NT2/D1 (cell line): ENCODE measurements around the gene DNAJB8.

Experiments
- DNase-seq: peaks from one replicate; pipeline ENCODE4 v3.0.0-alpha.2; 2011; ENCODE audit warnings: low read depth, low spot score
- H3K27me3 ChIP-seq: 2 replicates; pipeline ENCODE4 v1.6.0; 2011; ENCODE audit warnings: mild to moderate bottlenecking; ENCODE audit not compliant: insufficient read length, insufficient read depth
- H3K36me3 ChIP-seq: 2 replicates; pipeline ENCODE4 v1.6.1; 2011; ENCODE audit warnings: mild to moderate bottlenecking, low read length, mixed read lengths; ENCODE audit not compliant: insufficient read depth, insufficient read length
- H3K4me1 ChIP-seq: 2 replicates; pipeline ENCODE4 v1.5.1; 2011; ENCODE audit not compliant: insufficient read depth, insufficient read length
- H3K4me3 ChIP-seq: 2 replicates; pipeline ENCODE4 v1.5.1; 2011; ENCODE audit warnings: low read depth; ENCODE audit not compliant: insufficient read length
- H3K9ac ChIP-seq: 2 replicates; pipeline ENCODE4 v1.6.0; 2011; ENCODE audit warnings: low read depth; ENCODE audit not compliant: insufficient read length
- H3K9me3 ChIP-seq: 2 replicates; pipeline ENCODE4 v1.5.1; 2011; ENCODE audit warnings: mild to moderate bottlenecking, low read length; ENCODE audit not compliant: insufficient read depth
- SUZ12 ChIP-seq: IDR thresholded peaks from 2 replicates; pipeline ENCODE4 v1.6.1; 2011; ENCODE audit not compliant: insufficient read length, insufficient read depth; ENCODE audit errors: extremely low read depth
- YY1 ChIP-seq: IDR thresholded peaks from 2 replicates; pipeline ENCODE4 v1.6.1; 2011; ENCODE audit not compliant: insufficient read length, insufficient read depth
- ZNF274 ChIP-seq: IDR thresholded peaks from 2 replicates; pipeline ENCODE4 v1.6.1; 2011; ENCODE audit warnings: mild to moderate bottlenecking, low read depth, low read length

The DNAJB8 gene

GRCh38 chr3:128466840-128467541 is at the start of gene DNAJB8:
TSS of gene DNAJB8 (minus strand) at chr3:128466890. CDS start at chr3:128463245, 3,645 bp downstream.
- Histone ChIP-seq H3K9me3 (no peaks in the 10 kb centered on the region), H3K4me3 (no peak within 1 kb of the TSS), H3K36me3 (no peaks in the 10 kb centered on the region), H3K27me3 (peaks cover 66% of the 10 kb centered on the region), H3K4me1 (peaks cover 12% of the 10 kb centered on the region), H3K9ac (no peak within 1 kb of the TSS)
- TF ChIP-seq SUZ12 (no peak), YY1 (no peak), ZNF274 (no peak)
- no peak for DNase-seq

DNA sequence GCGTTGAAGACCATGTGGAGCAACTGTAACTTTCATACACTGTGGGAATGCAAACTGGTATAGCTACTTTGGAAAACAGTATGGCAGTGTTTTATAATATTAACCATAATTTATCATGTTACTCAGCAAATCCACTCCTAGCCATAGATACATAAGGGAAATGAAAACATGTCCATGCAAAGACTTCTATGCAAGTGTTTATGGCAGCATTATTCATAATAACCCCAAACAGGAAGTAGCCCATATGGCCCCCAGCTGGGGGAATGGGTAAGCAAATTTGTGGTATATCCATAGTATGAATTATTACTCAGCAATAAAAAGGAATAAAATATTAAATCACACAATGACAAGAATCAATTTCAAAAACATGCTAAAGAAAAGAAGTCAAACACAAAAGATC is 49.3 kb upstream of the DNAJB8 start:
- TF ChIP-seq ZNF274 (no peak), SUZ12 (no peak), YY1 (no peak)
- Histone ChIP-seq H3K36me3 (no peaks in the 10 kb centered on the region), H3K9me3 (peaks cover 17% of the 10 kb centered on the region), H3K4me1 (peaks cover 2% of the 10 kb centered on the region), H3K27me3 (peaks cover 2% of the 10 kb centered on the region), H3K9ac (no peak overlapping the region), H3K4me3 (no peak overlapping the region)
- no peak for DNase-seq

- TF ChIP-seq SUZ12, result no peak
- TF ChIP-seq ZNF274, result no peak
- Histone ChIP-seq H3K9me3 (peaks cover 20% of the 10 kb centered on the region), H3K27me3 (no peaks in the 10 kb centered on the region), H3K36me3 (no peaks in the 10 kb centered on the region), H3K4me1 (no peaks in the 10 kb centered on the region), H3K9ac (no peak overlapping the region), H3K4me3 (no peak overlapping the region)
- DNase-seq, result no peak
These were observed 42.2 kb upstream of the DNAJB8 start for GRCh38 chr3:128508852-128509251.

- H3K4me3 ChIP-seq, result no peak overlapping the region
- no peaks in the 10 kb centered on the region for H3K36me3 ChIP-seq
- no peak overlapping the region for H3K9ac ChIP-seq
- H3K27me3 ChIP-seq, result no peaks in the 10 kb centered on the region
- peaks cover 12% of the 10 kb centered on the region; the same call in 1 of the 2 replicates for H3K9me3 ChIP-seq
- H3K4me1 ChIP-seq, result no peaks in the 10 kb centered on the region
- TF ChIP-seq SUZ12 (no peak), ZNF274 (no peak), YY1 (no peak)
- no peak for DNase-seq
These were observed 40.1 kb upstream of the DNAJB8 start for GRCh38 chr3:128506754-128507153.

DNA sequence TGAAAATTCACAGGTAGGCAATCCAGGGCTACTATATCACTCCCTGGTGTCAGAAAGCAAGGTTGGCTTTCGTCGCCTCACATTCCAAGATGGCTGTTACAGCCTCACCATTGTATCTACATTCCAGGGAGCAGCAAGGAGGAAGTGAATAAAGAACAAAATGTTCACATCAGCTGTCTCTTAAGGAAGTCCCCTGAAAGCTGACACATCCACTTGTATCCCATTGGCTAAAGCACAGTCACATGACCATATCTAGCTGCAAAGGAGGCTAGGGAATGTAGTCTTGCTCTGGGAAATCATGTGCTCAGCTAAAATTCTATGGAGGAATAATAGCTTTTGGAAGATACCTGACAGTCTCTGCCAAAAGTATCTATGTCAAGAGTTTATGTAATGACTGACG is 39.1 kb upstream of the DNAJB8 start:
- TF ChIP-seq SUZ12 (no peak), ZNF274 (no peak), YY1 (no peak)
- Histone ChIP-seq H3K9ac (no peak overlapping the region), H3K4me1 (no peaks in the 10 kb centered on the region), H3K36me3 (no peaks in the 10 kb centered on the region), H3K4me3 (no peak overlapping the region), H3K27me3 (peaks cover 4% of the 10 kb centered on the region), H3K9me3 (peaks cover 12% of the 10 kb centered on the region; the same call in 1 of the 2 replicates)
- no peak for DNase-seq

DNA sequence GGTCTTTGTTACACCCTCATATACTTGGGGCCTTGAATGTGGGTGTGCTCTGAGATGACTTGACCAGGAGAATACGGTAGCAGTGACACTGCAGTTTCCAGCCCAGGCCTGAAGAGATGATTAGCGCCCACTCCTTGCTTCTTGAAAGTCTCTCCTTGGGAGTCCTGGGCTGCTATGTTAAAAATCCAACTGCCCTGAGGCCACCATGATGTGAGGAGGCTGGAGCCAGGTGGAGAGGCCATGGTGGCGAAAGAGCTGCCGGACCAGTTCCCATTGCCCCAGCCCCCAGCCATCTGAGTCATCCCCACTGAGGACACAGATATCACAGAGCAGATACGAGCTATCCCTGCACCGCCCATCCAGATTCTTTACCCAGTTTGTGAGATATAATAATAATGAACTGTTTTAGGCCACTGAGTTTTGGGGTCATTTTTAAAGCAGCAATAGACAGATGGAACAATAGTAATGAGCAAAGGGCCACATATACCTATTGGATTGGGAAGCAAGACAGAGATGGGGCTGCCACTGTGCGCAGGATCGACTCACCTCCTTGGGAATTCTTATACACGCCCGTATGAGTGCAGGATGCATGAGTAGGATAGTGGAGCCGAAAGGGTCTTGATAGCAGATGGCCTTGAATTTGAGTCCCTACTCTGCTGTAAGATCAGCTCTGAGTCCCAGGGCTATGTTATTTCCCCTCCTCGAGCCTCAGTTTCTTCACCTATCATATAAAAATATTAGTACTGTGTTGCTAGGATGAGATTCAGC is 38.5 kb upstream of the DNAJB8 start:
- TF ChIP-seq YY1 (no peak), SUZ12 (no peak), ZNF274 (no peak)
- Histone ChIP-seq H3K9me3 (peaks cover 18% of the 10 kb centered on the region), H3K9ac (no peak overlapping the region), H3K4me3 (no peak overlapping the region), H3K36me3 (no peaks in the 10 kb centered on the region), H3K27me3 (peaks cover 4% of the 10 kb centered on the region), H3K4me1 (no peaks in the 10 kb centered on the region)
- no peak for DNase-seq

DNA sequence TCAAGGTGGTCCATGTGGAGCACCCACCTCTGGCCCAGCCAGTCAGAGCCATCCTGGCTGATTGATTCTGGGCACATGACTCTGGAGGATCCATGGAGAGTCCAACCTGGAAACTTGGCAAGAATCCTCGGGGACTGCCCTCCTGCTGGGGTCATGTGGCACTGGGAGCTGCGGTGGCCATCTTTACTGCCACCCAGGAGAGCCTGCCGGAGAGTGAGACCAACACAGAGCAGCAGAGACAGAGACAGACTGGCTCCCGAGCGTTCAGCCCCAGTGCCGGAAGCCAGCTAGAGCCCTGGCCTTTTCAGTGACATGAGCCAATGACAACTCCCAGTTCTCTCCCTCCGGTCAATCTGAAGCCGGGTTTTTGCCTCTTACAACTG is 37.8 kb upstream of the DNAJB8 start:
- Histone ChIP-seq H3K4me1 (peaks cover 2% of the 10 kb centered on the region), H3K27me3 (peaks cover 4% of the 10 kb centered on the region), H3K4me3 (no peak overlapping the region), H3K9ac (no peak overlapping the region), H3K9me3 (peaks cover 21% of the 10 kb centered on the region), H3K36me3 (no peaks in the 10 kb centered on the region)
- no peak for DNase-seq
- TF ChIP-seq SUZ12, result no peak
- TF ChIP-seq ZNF274, result no peak
- no peak for TF ChIP-seq YY1
